NT2/D1 (cell line): ENCODE measurements around the gene TNFSF13B.

Experiments used
- SUZ12 ChIP-seq: IDR thresholded peaks from 2 replicates; pipeline ENCODE4 v1.6.1; 2011; ENCODE audit not compliant: insufficient read length, insufficient read depth; ENCODE audit errors: extremely low read depth
- YY1 ChIP-seq: IDR thresholded peaks from 2 replicates; pipeline ENCODE4 v1.6.1; 2011; ENCODE audit not compliant: insufficient read length, insufficient read depth
- ZNF274 ChIP-seq: IDR thresholded peaks from 2 replicates; pipeline ENCODE4 v1.6.1; 2011; ENCODE audit warnings: mild to moderate bottlenecking, low read depth, low read length

DNA sequence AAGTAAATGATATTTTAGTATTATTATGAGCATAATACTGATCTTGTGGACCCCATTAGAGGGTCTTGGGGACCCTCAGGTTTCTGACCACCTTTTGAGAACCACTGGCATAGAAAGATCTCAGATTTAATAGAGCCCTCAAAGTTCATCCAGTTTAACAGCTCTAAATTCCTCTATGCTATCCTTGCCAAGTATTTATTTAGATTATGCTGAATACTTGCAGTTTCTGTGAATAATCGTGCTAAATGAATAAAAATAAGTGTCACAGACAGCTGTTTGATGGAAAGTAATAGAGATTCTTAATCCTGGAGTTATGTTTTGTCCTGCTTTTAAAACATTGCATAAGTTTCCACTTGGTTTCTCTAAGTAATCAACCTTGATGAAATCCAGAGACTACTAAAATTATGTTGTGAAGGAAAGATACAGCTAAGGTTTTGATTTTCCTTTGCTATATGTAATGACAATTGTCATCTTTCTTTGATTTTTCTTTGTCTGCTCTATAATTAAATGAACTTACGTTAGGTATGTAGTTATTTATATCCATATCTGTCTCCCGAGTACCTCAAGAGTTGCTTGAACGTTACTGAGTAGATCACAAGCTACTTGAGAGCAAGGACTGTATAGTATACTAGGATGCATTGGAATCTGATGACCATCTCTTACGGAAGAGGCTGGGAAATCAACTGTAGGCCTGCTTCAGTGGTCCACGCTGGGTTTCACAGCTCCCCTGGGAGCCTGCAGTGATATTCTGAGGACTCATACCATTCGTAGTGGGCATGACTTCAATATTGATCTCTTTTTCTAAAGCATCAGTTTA lies 45.6 kb upstream of the TNFSF13B start:
- TF ChIP-seq SUZ12, result no peak
- TF ChIP-seq YY1, result no peak
- no peak for TF ChIP-seq ZNF274
